Activated CD8-positive, alpha-beta memory T cell treated with anti-CD3 and anti-CD28 coated beads for 36 hours (primary cell): Measurements from ENCODE around the gene ITGA7. TPM values are rescaled to one million over a fixed set of nuclear protein-coding genes. Genes with fewer than 3 reads are reported as not detected.

Experiments
- CTCF ChIA-PET: fragments of 350-600 bp; sonication (Branson Sonifier 250); formaldehyde crosslinking; loops from one replicate; lab custom pipeline; 2021; ENCODE audit warnings: antibody characterized with exemption; lab: Charles Lee
- POLR2A ChIA-PET: fragments of 350-600 bp; sonication (Branson Sonifier 250); formaldehyde crosslinking; loops from one replicate; lab custom pipeline; 2021; ENCODE audit warnings: antibody characterized with exemption; lab: Charles Lee
- total RNA-seq, 2 experiments: library from RNA; stranded (reverse); gene quantifications; one replicate each; pipeline ENCODE4 v1.2.3, GENCODE V29; 2021

ITGA7 gene
- total RNA-seq, 2 experiments from 2014 or later = 3.6 to 4.1 TPM

- ChIA-PET POLR2A (no interaction called here), CTCF (no interaction called here)
Measured at GRCh38 chr12:55713721-55714120, 6.0 kb upstream of the ITGA7 start.

- ChIA-PET POLR2A (no interaction called here), CTCF (interaction anchor here (0.6 to 1.6 kb wide), 4 partner anchors 20 to 1053 kb away, joined by 3 to 5 read pairs (median 4); no protein-coding TSS in a partner anchor)
Measured at GRCh38 chr12:55712700-55713415, 5.2 kb upstream of the ITGA7 start.

GRCh38 chr12:55711786-55712553, 4.3 kb upstream of the ITGA7 start:
- ChIA-PET CTCF (interaction anchor here (1.6 kb wide), 1 partner anchor 56 kb away, joined by 5 read pairs; no protein-coding TSS in a partner anchor), POLR2A (no interaction called here)

GRCh38 chr12:55708695-55709233, 1.1 kb upstream of the ITGA7 start:
- CTCF ChIA-PET = no interaction called here
- POLR2A ChIA-PET = no interaction called here

GRCh38 chr12:55707219-55707671, 459 bp downstream of the ITGA7 start:
- POLR2A ChIA-PET = no interaction called here
- CTCF ChIA-PET = interaction anchor here (0.5 to 2.7 kb wide), 2 partner anchors 51 to 935 kb away, joined by 3 to 7 read pairs; no protein-coding TSS in a partner anchor

- CTCF ChIA-PET = interaction anchor here (0.5 to 2.7 kb wide), 4 partner anchors 9 to 936 kb away, joined by 3 to 7 read pairs (median 4); partner anchors contain the start of gene BLOC1S1
- POLR2A ChIA-PET = no interaction called here
Measured at GRCh38 chr12:55706568-55707218, 1.0 kb downstream of the ITGA7 start.

- CTCF ChIA-PET = interaction anchor here (0.6 to 2.7 kb wide), 4 partner anchors 10 to 50 kb away, joined by 3 to 7 read pairs (median 5); partner anchors contain the start of gene BLOC1S1
- POLR2A ChIA-PET = interaction anchor here (0.6 kb wide), 2 partner anchors 23 to 800 kb away, joined by 3 read pairs; no protein-coding TSS in a partner anchor
Measured at GRCh38 chr12:55705782-55706402, 1.8 kb downstream of the ITGA7 start.

GRCh38 chr12:55704824-55705718, 2.6 kb downstream of the ITGA7 start:
- POLR2A ChIA-PET = interaction anchor here (0.6 kb wide), 3 partner anchors 22 to 801 kb away, joined by 3 to 4 read pairs (median 3); no protein-coding TSS in a partner anchor
- CTCF ChIA-PET = interaction anchor here (0.6 to 2.7 kb wide), 3 partner anchors 11 to 49 kb away, joined by 4 to 7 read pairs (median 6); partner anchors contain the start of gene BLOC1S1

GRCh38 chr12:55703901-55704761, 3.6 kb downstream of the ITGA7 start:
- CTCF ChIA-PET = no interaction called here
- POLR2A ChIA-PET = no interaction called here

- CTCF ChIA-PET = no interaction called here
- POLR2A ChIA-PET = no interaction called here
Measured at GRCh38 chr12:55703288-55703687, 4.4 kb downstream of the ITGA7 start.

GRCh38 chr12:55702861-55703260, 4.8 kb downstream of the ITGA7 start:
- ChIA-PET POLR2A (no interaction called here), CTCF (no interaction called here)

GRCh38 chr12:55700255-55701018, 7.3 kb downstream of the ITGA7 start:
- ChIA-PET POLR2A (no interaction called here), CTCF (interaction anchor here (0.6 kb wide), 1 partner anchor 21 kb away, joined by 3 read pairs; no protein-coding TSS in a partner anchor)

- POLR2A ChIA-PET = no interaction called here
- CTCF ChIA-PET = no interaction called here
Measured at GRCh38 chr12:55699471-55700055, 8.1 kb downstream of the ITGA7 start.

GRCh38 chr12:55698965-55699364, 8.7 kb downstream of the ITGA7 start:
- CTCF ChIA-PET = no interaction called here
- POLR2A ChIA-PET = no interaction called here

- POLR2A ChIA-PET = interaction anchor here (0.5 kb wide), 1 partner anchor 734 kb away, joined by 7 read pairs; no protein-coding TSS in a partner anchor
- CTCF ChIA-PET = no interaction called here
Measured at GRCh38 chr12:55698241-55698955, 9.3 kb downstream of the ITGA7 start.
